IMR-90 (cell line): ENCODE measurements around the gene KRT76. TPM values are rescaled to one million over a fixed set of nuclear protein-coding genes. Genes with fewer than 3 reads are reported as not detected.

Experiments used
- ATAC-seq: fragments of 200-7000 bp; cut with Tn5 transposase; 2 replicates; pipeline ENCODE4 v1.9.1; 2020; ENCODE audit warnings: low read depth, mild to moderate bottlenecking, moderate library complexity
- BruUV-seq: library from RNA; stranded (reverse); fragments of 400-500 nt; replicated peaks from 2 replicates; lab custom pipeline; 2021; lab: Mats Ljungman, UMichigan
- CTCF ChIA-PET: fragments of 300-600 bp; formaldehyde crosslinking; extraction: SDS; loops from one replicate; lab custom pipeline; 2021; ENCODE audit warnings: antibody characterized with exemption; lab: Yijun Ruan, JAX
- POLR2A ChIA-PET: fragments of 300-600 bp; sonication (Branson Sonifier 250); formaldehyde crosslinking; loops from one replicate; lab custom pipeline; 2022; ENCODE audit warnings: antibody characterized with exemption; ENCODE audit not compliant: unreplicated experiment; lab: Charles Lee
- DNase-seq: peaks from one replicate; pipeline ENCODE4 v3.0.0; 2013
- H2AFZ ChIP-seq: replicated peaks from 2 replicates; pipeline ENCODE3; 2013; ENCODE audit warnings: low read length, mild to moderate bottlenecking; ENCODE audit not compliant: poor library complexity
- H2AK5ac ChIP-seq: 2 replicates; pipeline ENCODE4 v1.6.1; 2013; ENCODE audit warnings: low read depth, low read length, inconsistent platforms
- H2AK9ac ChIP-seq: replicated peaks from 2 replicates; pipeline ENCODE3; 2013; ENCODE audit warnings: mild to moderate bottlenecking, low read depth, low read length, moderate library complexity; ENCODE audit not compliant: poor library complexity
- H2BK120ac ChIP-seq: 2 replicates; pipeline ENCODE4 v1.6.1; 2013; ENCODE audit warnings: low read depth, low read length, inconsistent platforms
- H2BK15ac ChIP-seq: 3 replicates; pipeline ENCODE4 v1.6.1; 2013; ENCODE audit warnings: low read depth, low read length, inconsistent platforms
- H2BK20ac ChIP-seq: 2 replicates; pipeline ENCODE4 v1.6.1; 2013; ENCODE audit warnings: low read depth, mild to moderate bottlenecking, inconsistent platforms, low read length, moderate library complexity
- H2BK5ac ChIP-seq: 2 replicates; pipeline ENCODE4 v1.6.1; 2013; ENCODE audit warnings: mild to moderate bottlenecking, low read depth, low read length, inconsistent platforms; ENCODE audit not compliant: poor library complexity, severe bottlenecking
- H3K14ac ChIP-seq: replicated peaks from 2 replicates; pipeline ENCODE4 v1.6.1; 2013; ENCODE audit warnings: low read depth, low read length, inconsistent platforms
- H3K18ac ChIP-seq: 2 replicates; pipeline ENCODE4 v1.6.1; 2013; ENCODE audit warnings: low read depth, low read length, control low read depth
- H3K23ac ChIP-seq: 2 replicates; pipeline ENCODE4 v1.6.1; 2013; ENCODE audit warnings: low read depth, low read length, inconsistent platforms
- H3K27ac ChIP-seq: 2 replicates; pipeline ENCODE4 v1.5.1; 2013; ENCODE audit warnings: mild to moderate bottlenecking, control low read depth, low read length; ENCODE audit not compliant: insufficient read depth
- H3K27me3 ChIP-seq: 2 replicates; pipeline ENCODE4 v1.6.1; 2013; ENCODE audit warnings: low read length; ENCODE audit not compliant: control insufficient read depth, insufficient read depth
- H3K36me3 ChIP-seq: 2 replicates; pipeline ENCODE4 v1.6.1; 2013; ENCODE audit warnings: low read length, mixed read lengths; ENCODE audit not compliant: control insufficient read depth, insufficient read depth
- H3K4ac ChIP-seq: 2 replicates; pipeline ENCODE4 v1.6.1; 2013; ENCODE audit warnings: low read depth, low read length, inconsistent platforms
- H3K4me1 ChIP-seq: 2 replicates; pipeline ENCODE4 v1.6.1; 2013; ENCODE audit warnings: low read length, mixed read lengths; ENCODE audit not compliant: control insufficient read depth, insufficient read depth
- H3K4me2 ChIP-seq: 2 replicates; pipeline ENCODE4 v1.6.1; 2013; ENCODE audit warnings: low read depth, mild to moderate bottlenecking, control low read depth, low read length, moderate library complexity
- H3K4me3 ChIP-seq: 2 replicates; pipeline ENCODE4 v1.5.1; 2013; ENCODE audit warnings: low read depth, mild to moderate bottlenecking, control low read depth, low read length, moderate library complexity; ENCODE audit not compliant: insufficient read depth
- H3K56ac ChIP-seq: 2 replicates; pipeline ENCODE4 v1.6.1; 2013; ENCODE audit warnings: low read length, inconsistent platforms; ENCODE audit not compliant: insufficient read depth; ENCODE audit errors: extremely low read depth
- H3K79me1 ChIP-seq, 2 experiments: 2 replicates each; pipeline ENCODE4 v1.6.1; 2013; ENCODE audit warnings: low read length in 2 of 2, inconsistent platforms in 1 of 2, low read depth in 1 of 2
- H3K9ac ChIP-seq: 2 replicates; pipeline ENCODE4 v1.6.1; 2013; ENCODE audit warnings: low read depth, low read length, control low read depth
- H3K9me1 ChIP-seq: 2 replicates; pipeline ENCODE4 v1.6.1; 2013; ENCODE audit warnings: low read length, inconsistent platforms; ENCODE audit not compliant: insufficient read depth
- H3K9me3 ChIP-seq: 2 replicates; pipeline ENCODE4 v1.6.1; 2013; ENCODE audit warnings: low read length; ENCODE audit not compliant: control insufficient read depth, insufficient read depth
- H4K20me1 ChIP-seq: 2 replicates; pipeline ENCODE4 v1.6.1; 2013; ENCODE audit warnings: low read length, inconsistent platforms; ENCODE audit not compliant: insufficient read depth
- H4K5ac ChIP-seq: 2 replicates; pipeline ENCODE4 v1.6.1; 2013; ENCODE audit warnings: mild to moderate bottlenecking, low read depth, low read length, control low read depth
- H4K8ac ChIP-seq, 2 experiments: 2 replicates each; pipeline ENCODE4 v1.6.1; 2013; ENCODE audit warnings: low read depth in 2 of 2, low read length in 2 of 2, control low read depth in 1 of 2, inconsistent platforms in 1 of 2
- H4K91ac ChIP-seq: 2 replicates; pipeline ENCODE4 v1.6.1; 2013; ENCODE audit warnings: low read depth, low read length, inconsistent platforms; ENCODE audit not compliant: insufficient read depth
- BHLHE40 ChIP-seq: fragments of 150-350 bp; IDR thresholded peaks from 2 replicates; pipeline ENCODE4 v1.6.1; 2016; ENCODE audit warnings: mild to moderate bottlenecking, low read depth, low read length
- ELK1 ChIP-seq: fragments of 150-350 bp; IDR thresholded peaks from 2 replicates; pipeline ENCODE4 v1.6.1; 2016; ENCODE audit warnings: low read depth, mild to moderate bottlenecking, low read length, moderate library complexity, borderline replicate concordance
- FOS ChIP-seq: fragments of 150-350 bp; IDR thresholded peaks from 2 replicates; pipeline ENCODE4 v1.6.1; 2016; ENCODE audit warnings: low read depth, low read length
- MAFK ChIP-seq: IDR thresholded peaks from 2 replicates; pipeline ENCODE4 v1.6.1; 2012; ENCODE audit warnings: low read depth, low read length, improper control_type of control experiment
- SMC3 ChIP-seq: fragments of 150-350 bp; IDR thresholded peaks from 2 replicates; pipeline ENCODE4 v1.6.1; 2016; ENCODE audit warnings: low read depth, mild to moderate bottlenecking, antibody characterized with exemption, low read length, moderate library complexity
- USF2 ChIP-seq: fragments of 150-350 bp; IDR thresholded peaks from 2 replicates; pipeline ENCODE4 v1.6.1; 2017; ENCODE audit warnings: mild to moderate bottlenecking, antibody characterized with exemption, low read length, low read depth
- WGBS, 2 experiments: methylation state at CpG; one replicate each; pipeline versions ENCODE4 v1.1.5 to v1.1.7; 2013; ENCODE audit warnings: missing lambda C conversion rate in 2 of 2; ENCODE audit not compliant: insufficient read length in 1 of 2; ENCODE audit errors: extremely low coverage in 2 of 2; 5-methylcytosine and 5-hydroxymethylcytosine counted together
- dilution Hi-C: fragments of 300-500 bp; cut with HindIII; formaldehyde crosslinking; loops from one replicate; pipeline ENCODE4 v1.14.3; 2018; ENCODE audit warnings: low sequenced_read_pairs; ENCODE audit not compliant: unreplicated experiment
- in situ Hi-C: fragments of 300-500 bp; cut with MboI; formaldehyde crosslinking; loops from 3 replicates; pipeline ENCODE4 v1.14.3; 2019; ENCODE audit warnings: low sequenced_read_pairs, inconsistent platforms, mixed read lengths
- intact Hi-C: fragments of 100-400 bp; cut with micrococcal nuclease; formaldehyde crosslinking; loops from 2 replicates; pipeline ENCODE4 v1.10.0; 2022
- polyA plus RNA-seq, 3 experiments: library from polyadenylated mRNA; depleted of rRNA; stranded (reverse); fragments of >200 nt; gene quantifications; 2 replicates each; pipeline ENCODE4 v1.2.3, GENCODE V29; 2012; ENCODE audit warnings: low replicate concordance in 1 of 3
- total RNA-seq: library from RNA; depleted of rRNA; stranded (reverse); fragments of >200 nt; gene quantifications from 2 replicates; pipeline ENCODE4 v1.2.3, GENCODE V29; 2012

KRT76 gene
- total and polyA plus RNA-seq, 2 of the 4 experiments (the other 2 are of a cell fraction) = not detected

GRCh38 chr12:52823761-52824450 lies 46.8 kb upstream of the KRT76 start:
- no peak overlapping the region for H3K56ac ChIP-seq
- no peaks in the 10 kb centered on the region for H3K36me3 ChIP-seq
- no peak overlapping the region for H3K18ac ChIP-seq
- H3K4me3 ChIP-seq = no peak overlapping the region
- in situ Hi-C loops (no loop called here), intact Hi-C loops (no loop called here), dilution Hi-C loops (no loop called here)
- H3K9me3 ChIP-seq = no peaks in the 10 kb centered on the region
- TF ChIP-seq SMC3 = no peak
- TF ChIP-seq BHLHE40 = no peak
- TF ChIP-seq USF2 = no peak
- TF ChIP-seq MAFK = no peak
- no peak for TF ChIP-seq ELK1
- no peak for TF ChIP-seq FOS
- no peak overlapping the region for H3K14ac ChIP-seq
- no peak overlapping the region for H2AK5ac ChIP-seq
- H3K4me1 ChIP-seq = 0 out of 2 replicates have a peak, but pooled peaks cover 2% of the 10 kb centered on the region
- no peak overlapping the region for H4K8ac ChIP-seq
- peaks cover 27% of the 10 kb centered on the region for H3K27me3 ChIP-seq
- H3K23ac ChIP-seq = no peak overlapping the region
- no peak overlapping the region for H2BK120ac ChIP-seq
- H4K20me1 ChIP-seq = no peaks in the 10 kb centered on the region; the same call in 1 of the 2 replicates
- no peak overlapping the region for H3K4me2 ChIP-seq
- H4K91ac ChIP-seq = no peak overlapping the region
- ChIA-PET POLR2A (no interaction called here), CTCF (no interaction called here)
- no peak for DNase-seq
- no peak overlapping the region for H2AK9ac ChIP-seq
- no peaks in the 10 kb centered on the region; the same call in 1 of the 2 replicates for H3K9me1 ChIP-seq
- no peak overlapping the region for H2AFZ ChIP-seq
- H2BK20ac ChIP-seq = no peak overlapping the region
- no peak overlapping the region for H2BK5ac ChIP-seq
- H3K27ac ChIP-seq = no peak overlapping the region
- no peak overlapping the region for H3K9ac ChIP-seq
- no peak overlapping the region for H2BK15ac ChIP-seq
- H3K79me1 ChIP-seq = no peaks in the 10 kb centered on the region
- H3K4ac ChIP-seq = no peak overlapping the region
- ATAC-seq = no peak
- 90% methylated on average over 2 of the region's 15 CpGs; no CpG with 5 or more reads in 1 of the 2 experiments for WGBS, 2 experiments
- no peak overlapping the region for H4K5ac ChIP-seq
- no TSS peak for BruUV-seq
